Type B pancreatic cell (in vitro differentiated cells): ENCODE measurements around the gene C4A. TPM values are rescaled to one million over a fixed set of nuclear protein-coding genes. Genes with fewer than 3 reads are reported as not detected.

Experiments used
- DNase-seq: peaks from one replicate; pipeline ENCODE4 v3.0.0; 2021; ENCODE audit warnings: mixed read lengths; ENCODE audit not compliant: unreplicated experiment; ENCODE audit errors: extremely low spot score
- H3K27ac Mint-ChIP-seq: 2 replicates; pipeline ENCODE4 v1.8.0; 2021; ENCODE audit warnings: mild to moderate bottlenecking, mixed read lengths
- H3K27me3 Mint-ChIP-seq: 2 replicates; pipeline ENCODE4 v1.8.0; 2021; ENCODE audit warnings: mixed read lengths
- H3K36me3 Mint-ChIP-seq: 2 replicates; pipeline ENCODE4 v1.8.0; 2021; ENCODE audit warnings: mixed read lengths
- H3K4me1 Mint-ChIP-seq: one replicate; pipeline ENCODE4 v1.8.0; 2021; ENCODE audit warnings: mixed read lengths; ENCODE audit not compliant: unreplicated experiment
- H3K4me3 Mint-ChIP-seq: 2 replicates; pipeline ENCODE4 v1.8.0; 2021; ENCODE audit warnings: mild to moderate bottlenecking, mixed read lengths
- H3K9me3 Mint-ChIP-seq: 2 replicates; pipeline ENCODE4 v1.8.0; 2021; ENCODE audit warnings: mixed read lengths
- CTCF ChIP-seq: fragments of 200-600 bp; sonication (generic); conservative IDR thresholded peaks from 2 replicates; pipeline ENCODE4 v1.5.0; 2021; ENCODE audit warnings: antibody characterized with exemption, mild to moderate bottlenecking
- total RNA-seq: library from RNA; stranded (reverse); gene quantifications from 2 replicates; pipeline ENCODE4 v1.2.1, GENCODE V29; 2021; ENCODE audit warnings: low replicate concordance

Gene C4A
- total RNA-seq, 1 donor from 2014 or later, result 9.7 TPM

DNA sequence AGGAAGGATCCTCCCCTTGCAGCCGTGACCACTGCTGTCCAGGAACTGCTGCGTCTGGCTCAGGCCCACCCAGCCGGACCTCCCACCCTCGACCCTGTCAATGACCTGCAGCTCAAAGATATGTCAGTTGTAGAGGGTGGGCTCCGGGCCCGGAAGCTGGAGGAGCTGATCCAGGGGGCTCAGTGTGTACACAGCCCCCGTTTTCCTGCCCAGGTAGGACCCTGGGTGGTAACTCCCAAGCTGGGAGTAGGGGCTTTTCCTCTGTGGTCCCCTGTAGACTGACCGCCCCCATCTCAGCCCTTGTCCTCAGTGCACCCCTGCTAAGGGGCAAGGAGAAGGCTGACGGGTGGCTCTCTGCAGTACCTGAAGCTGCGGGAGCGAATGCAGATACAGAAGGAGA is 13.5 kb upstream of the C4A start:
- Mint-ChIP-seq H3K27me3 (no peaks in the 10 kb centered on the region), H3K36me3 (peaks cover 13% of the 10 kb centered on the region), H3K9me3 (no peaks in the 10 kb centered on the region), H3K27ac (peak overlapping the region; percentile 59), H3K4me1 (peaks cover 15% of the 10 kb centered on the region), H3K4me3 (no peak overlapping the region)
- no peak for DNase-seq
- TF ChIP-seq CTCF, result no peak

- H3K4me1 Mint-ChIP-seq, result peaks cover 16% of the 10 kb centered on the region
- no peaks in the 10 kb centered on the region for H3K9me3 Mint-ChIP-seq
- DNase-seq, result no peak
- peak overlapping the region; percentile 100 for H3K27ac Mint-ChIP-seq
- H3K36me3 Mint-ChIP-seq, result peaks cover 14% of the 10 kb centered on the region
- no peaks in the 10 kb centered on the region for H3K27me3 Mint-ChIP-seq
- H3K4me3 Mint-ChIP-seq, result peak overlapping the region; percentile 80
- TF ChIP-seq CTCF, result no peak
Measured at GRCh38 chr6:31968791-31969711, 12.8 kb upstream of the C4A start.

DNA sequence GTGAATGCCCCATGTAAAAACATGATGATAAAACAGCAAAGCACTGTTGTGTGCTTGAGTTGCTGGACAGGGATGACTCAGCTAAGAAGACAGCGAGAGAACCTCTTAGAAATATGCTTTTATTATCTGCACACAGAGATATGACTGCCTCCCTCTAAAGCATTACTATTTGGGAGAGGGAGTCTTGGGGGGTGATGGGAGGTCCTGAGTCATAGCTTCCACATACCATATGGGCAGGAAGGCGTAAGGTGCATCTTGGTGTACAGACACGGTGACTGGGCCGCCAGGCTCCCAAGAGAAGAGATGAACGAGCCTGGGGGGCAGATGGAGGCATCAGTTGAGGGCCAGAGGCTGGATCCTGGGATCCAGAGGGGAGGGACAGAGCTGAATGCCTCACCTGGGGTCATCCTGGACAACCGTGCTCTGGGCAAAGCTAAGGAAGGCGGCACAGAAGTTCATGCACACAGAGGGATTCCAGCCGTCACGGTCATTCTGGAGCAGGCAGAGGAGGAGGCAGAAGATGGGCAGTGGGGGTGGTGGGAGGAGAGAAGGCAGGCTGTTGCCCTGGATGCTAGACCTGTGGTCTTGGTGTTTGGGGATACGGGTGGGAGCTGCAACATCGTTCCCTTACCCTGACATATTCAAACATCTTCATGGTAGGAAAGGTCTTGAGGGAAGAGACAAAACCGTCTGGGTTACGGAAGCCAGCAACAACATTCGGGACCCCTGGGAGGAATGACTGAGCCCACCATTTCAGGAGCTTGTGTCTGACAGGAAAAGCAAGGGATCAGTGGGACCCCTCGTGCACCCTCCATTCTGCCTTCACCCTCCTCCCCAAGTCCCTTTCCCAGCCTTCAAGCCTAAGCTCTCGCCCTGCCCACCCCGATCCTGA is 11.9 kb upstream of the C4A start:
- H3K36me3 Mint-ChIP-seq, result peaks cover 18% of the 10 kb centered on the region
- H3K4me1 Mint-ChIP-seq, result peaks cover 16% of the 10 kb centered on the region
- no peak for DNase-seq
- no peaks in the 10 kb centered on the region for H3K9me3 Mint-ChIP-seq
- H3K27me3 Mint-ChIP-seq, result no peaks in the 10 kb centered on the region
- H3K27ac Mint-ChIP-seq, result peak overlapping the region; percentile 100
- TF ChIP-seq CTCF, result no peak
- H3K4me3 Mint-ChIP-seq, result peak overlapping the region; percentile 80

GRCh38 chr6:31970604-31971271 is 11.1 kb upstream of the C4A start:
- H3K27ac Mint-ChIP-seq, result peak overlapping the region; percentile 100
- no peaks in the 10 kb centered on the region for H3K27me3 Mint-ChIP-seq
- H3K36me3 Mint-ChIP-seq, result peaks cover 18% of the 10 kb centered on the region
- TF ChIP-seq CTCF, result no peak
- H3K4me1 Mint-ChIP-seq, result peaks cover 16% of the 10 kb centered on the region
- H3K9me3 Mint-ChIP-seq, result no peaks in the 10 kb centered on the region
- peak overlapping the region; percentile 98 for H3K4me3 Mint-ChIP-seq
- DNase-seq, result no peak

DNA sequence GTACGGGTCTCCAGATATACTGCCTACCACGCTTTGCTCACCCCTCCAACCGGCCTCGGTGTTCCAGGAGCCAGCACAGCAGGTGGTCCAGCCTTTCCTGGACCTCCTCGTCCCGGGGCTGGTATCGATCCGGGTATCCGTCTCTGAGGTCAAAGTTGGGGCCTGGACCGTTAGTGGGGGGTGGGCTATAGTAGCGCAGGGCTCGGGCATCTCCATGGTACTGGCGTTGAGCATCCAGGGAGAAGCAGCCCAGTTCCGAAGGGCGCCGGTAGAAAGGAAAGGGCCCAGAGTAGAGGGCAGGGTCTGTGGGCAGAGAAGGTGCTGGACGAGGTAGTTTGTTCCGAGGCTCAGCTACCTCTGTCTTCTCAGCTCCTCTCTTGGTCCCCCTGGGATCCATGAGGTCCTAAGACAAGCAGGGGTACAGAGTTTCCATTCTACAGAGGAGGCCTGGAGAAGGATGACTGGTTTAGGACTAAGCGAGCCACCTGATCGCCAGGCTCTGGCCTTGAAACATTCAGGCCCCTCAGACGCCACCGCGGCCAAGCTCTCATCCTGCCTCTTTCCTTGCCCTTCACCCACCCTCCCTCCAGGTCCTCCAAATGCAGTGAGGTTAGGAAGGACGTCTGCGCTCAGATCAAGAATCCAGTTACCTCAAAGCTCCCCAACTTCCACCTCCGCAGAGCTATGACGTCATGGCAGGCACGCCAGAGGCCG is 10.4 kb upstream of the C4A start:
- peak overlapping the region; percentile 98 for H3K4me3 Mint-ChIP-seq
- peaks cover 16% of the 10 kb centered on the region for H3K4me1 Mint-ChIP-seq
- TF ChIP-seq CTCF, result no peak
- peaks cover 18% of the 10 kb centered on the region for H3K36me3 Mint-ChIP-seq
- no peaks in the 10 kb centered on the region for H3K9me3 Mint-ChIP-seq
- H3K27ac Mint-ChIP-seq, result peak overlapping the region; percentile 100
- DNase-seq, result no peak
- H3K27me3 Mint-ChIP-seq, result no peaks in the 10 kb centered on the region
